ENCODE measurements around the gene PRXL2A.

The PRXL2A gene

GRCh38 chr10:80392250-80392649 is 16.1 kb upstream of the PRXL2A start:
- H3K4me3 ChIP-seq (ENCODE audit: low read depth, low read length): no peak overlapping the region
- TF ChIP-seq MAX (IDR thresholded peaks at IDR 0.05; ENCODE audit: low read depth, low read length): no peak
- no peak for TF ChIP-seq CTCF (IDR thresholded peaks at IDR 0.05; ENCODE audit: low read depth, low read length)
- no peak for TF ChIP-seq POLR2A (IDR thresholded peaks at IDR 0.05; ENCODE audit: extremely low read depth, insufficient read length)
- no peak for TF ChIP-seq MYC (IDR thresholded peaks at IDR 0.05; ENCODE audit: low read depth, low read length)
- no peak for DNase-seq (ENCODE audit: low read depth)

GRCh38 chr10:80394358-80394916 is 13.9 kb upstream of the PRXL2A start:
- H3K4me3 ChIP-seq (ENCODE audit: low read depth, low read length): no peak overlapping the region
- DNase-seq (ENCODE audit: low read depth): no peak
- TF ChIP-seq CTCF (IDR thresholded peaks at IDR 0.05; ENCODE audit: low read depth, low read length) (no peak), MAX (IDR thresholded peaks at IDR 0.05; ENCODE audit: low read depth, low read length) (no peak), POLR2A (IDR thresholded peaks at IDR 0.05; ENCODE audit: extremely low read depth, insufficient read length) (no peak), MYC (IDR thresholded peaks at IDR 0.05; ENCODE audit: low read depth, low read length) (no peak)

GRCh38 chr10:80397014-80397413 is 11.3 kb upstream of the PRXL2A start:
- H3K4me3 ChIP-seq (ENCODE audit: low read depth, low read length): no peak overlapping the region
- TF ChIP-seq MYC (IDR thresholded peaks at IDR 0.05; ENCODE audit: low read depth, low read length) (no peak), MAX (IDR thresholded peaks at IDR 0.05; ENCODE audit: low read depth, low read length) (no peak), CTCF (IDR thresholded peaks at IDR 0.05; ENCODE audit: low read depth, low read length) (no peak), POLR2A (IDR thresholded peaks at IDR 0.05; ENCODE audit: extremely low read depth, insufficient read length) (no peak)
- DNase-seq (ENCODE audit: low read depth): no peak

- no peak for TF ChIP-seq MYC (IDR thresholded peaks at IDR 0.05; ENCODE audit: low read depth, low read length)
- TF ChIP-seq MAX (IDR thresholded peaks at IDR 0.05; ENCODE audit: low read depth, low read length): no peak
- TF ChIP-seq POLR2A (IDR thresholded peaks at IDR 0.05; ENCODE audit: extremely low read depth, insufficient read length): no peak
- TF ChIP-seq CTCF (IDR thresholded peaks at IDR 0.05; ENCODE audit: low read depth, low read length): no peak
- no peak overlapping the region for H3K4me3 ChIP-seq (ENCODE audit: low read depth, low read length)
- no peak for DNase-seq (ENCODE audit: low read depth)
Observed at GRCh38 chr10:80400136-80400804, 8.1 kb upstream of the PRXL2A start.

GRCh38 chr10:80405035-80405434 is 3.3 kb upstream of the PRXL2A start:
- no peak for DNase-seq (ENCODE audit: low read depth)
- no peak overlapping the region for H3K4me3 ChIP-seq (ENCODE audit: low read depth, low read length)
- TF ChIP-seq MYC (IDR thresholded peaks at IDR 0.05; ENCODE audit: low read depth, low read length): no peak
- no peak for TF ChIP-seq CTCF (IDR thresholded peaks at IDR 0.05; ENCODE audit: low read depth, low read length)
- no peak for TF ChIP-seq MAX (IDR thresholded peaks at IDR 0.05; ENCODE audit: low read depth, low read length)
- no peak for TF ChIP-seq POLR2A (IDR thresholded peaks at IDR 0.05; ENCODE audit: extremely low read depth, insufficient read length)
